CD4-positive, alpha-beta T cell treated with Interleukin-12 subunit alpha and Interleukin-12 subunit beta, for 1 hour (primary cell): ENCODE data around the gene PLD4.
"Not testable (repeated sequence)": the region's sequence is repeated elsewhere in the genome, so short reads cannot be mapped to it uniquely, and the experiment has no call there.

ENCODE experiments used
- DNase-seq: peaks from one replicate; pipeline ENCODE4 v3.0.0-alpha.2; 2020

The PLD4 gene

GRCh38 chr14:104942586-104942985 is 17.9 kb downstream of the PLD4 start:
- no peak for DNase-seq

GRCh38 chr14:104943216-104944015 is 18.7 kb downstream of the PLD4 start:
- not testable (repeated sequence) for DNase-seq

DNA sequence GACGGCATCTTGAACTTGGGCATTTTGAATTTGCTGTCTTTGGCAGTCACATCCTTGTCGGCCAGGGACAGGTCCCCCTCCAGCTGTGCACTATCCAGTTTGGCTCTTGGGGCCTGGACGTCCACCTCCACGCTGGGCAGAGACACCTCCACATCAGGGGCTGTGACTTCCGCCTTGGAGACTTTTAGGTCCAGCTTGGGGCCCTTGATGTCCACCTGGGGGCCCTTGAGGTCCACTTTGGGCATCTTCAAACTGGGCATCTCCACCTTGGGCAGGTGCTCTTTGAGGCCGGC is 19.3 kb downstream of the PLD4 start:
- DNase-seq, result not testable (repeated sequence)

GRCh38 chr14:104944436-104945205 is 19.9 kb downstream of the PLD4 start:
- not testable (repeated sequence) for DNase-seq

DNA sequence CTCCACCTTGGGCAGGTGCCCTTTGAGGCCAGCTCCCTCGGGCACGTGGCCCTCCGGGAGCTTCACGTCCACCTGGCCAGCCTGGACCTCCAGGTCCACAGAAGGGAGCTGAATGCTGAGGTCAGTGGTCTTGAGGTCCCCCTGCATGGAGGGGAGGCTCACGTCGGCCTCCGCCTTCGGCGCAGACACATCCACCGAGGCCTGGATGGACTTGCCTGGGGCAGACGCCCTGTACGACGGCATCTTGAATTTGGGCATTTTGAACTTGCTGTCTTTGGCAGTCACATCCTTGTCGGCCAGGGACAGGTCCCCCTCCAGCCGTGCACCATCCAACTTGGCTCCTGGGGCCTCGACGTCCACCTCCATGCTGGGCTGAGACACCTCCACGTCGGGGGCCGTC is 20.6 kb downstream of the PLD4 start:
- DNase-seq, result not testable (repeated sequence)

DNA sequence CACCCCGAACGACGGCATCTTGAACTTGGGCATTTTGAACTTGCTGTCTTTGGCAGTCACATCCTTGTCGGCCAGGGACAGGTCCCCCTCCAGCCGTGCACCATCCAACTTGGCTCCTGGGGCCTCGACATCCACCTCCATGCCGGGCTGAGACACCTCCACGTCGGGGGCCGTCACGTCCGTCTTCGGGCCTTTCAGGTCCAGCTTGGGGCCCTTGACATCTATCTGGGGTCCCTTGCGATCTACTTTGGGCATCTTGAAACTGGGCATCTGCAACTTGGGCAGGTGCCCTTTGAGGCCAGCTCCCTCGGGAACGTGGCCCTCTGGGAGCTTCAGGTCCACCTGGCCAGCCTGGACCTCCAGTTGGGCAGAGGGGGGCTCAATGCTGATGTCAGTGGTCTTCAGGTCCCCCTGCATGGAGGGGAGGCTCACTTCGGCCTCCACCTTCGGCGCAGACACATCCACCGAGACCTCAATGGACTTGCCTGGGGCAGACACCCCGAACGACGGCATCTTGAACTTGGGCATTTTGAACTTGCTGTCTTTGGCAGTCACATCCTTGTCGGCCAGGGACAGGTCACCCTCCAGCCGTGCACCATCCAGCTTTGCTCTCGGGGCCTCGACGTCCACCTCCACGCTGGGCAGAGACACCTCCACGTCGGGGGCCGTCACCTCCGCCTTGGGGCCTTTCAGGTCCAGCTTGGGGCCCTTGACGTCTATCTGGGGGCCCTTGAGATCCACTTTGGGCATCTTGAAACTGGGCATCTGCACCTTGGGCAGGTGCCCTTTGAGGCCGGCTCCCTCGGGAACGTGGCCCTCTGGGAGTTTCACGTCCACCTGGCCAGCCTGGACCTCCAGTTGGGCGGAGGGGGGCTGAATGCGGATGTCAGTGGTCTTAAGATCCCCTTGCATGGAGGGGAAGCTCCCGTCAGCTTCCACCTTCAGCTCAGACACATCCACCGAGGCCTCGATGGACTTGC is 21.6 kb downstream of the PLD4 start:
- not testable (repeated sequence) for DNase-seq

- not testable (repeated sequence) for DNase-seq
These were observed 22.5 kb downstream of the PLD4 start for GRCh38 chr14:104947201-104947600.

- DNase-seq, result not testable (repeated sequence)
These were observed 23.4 kb downstream of the PLD4 start for GRCh38 chr14:104947881-104948735.

GRCh38 chr14:104948736-104949031 is 24.0 kb downstream of the PLD4 start:
- DNase-seq, result no peak

GRCh38 chr14:104949406-104949955 is 24.8 kb downstream of the PLD4 start:
- DNase-seq, result not testable (repeated sequence)

DNA sequence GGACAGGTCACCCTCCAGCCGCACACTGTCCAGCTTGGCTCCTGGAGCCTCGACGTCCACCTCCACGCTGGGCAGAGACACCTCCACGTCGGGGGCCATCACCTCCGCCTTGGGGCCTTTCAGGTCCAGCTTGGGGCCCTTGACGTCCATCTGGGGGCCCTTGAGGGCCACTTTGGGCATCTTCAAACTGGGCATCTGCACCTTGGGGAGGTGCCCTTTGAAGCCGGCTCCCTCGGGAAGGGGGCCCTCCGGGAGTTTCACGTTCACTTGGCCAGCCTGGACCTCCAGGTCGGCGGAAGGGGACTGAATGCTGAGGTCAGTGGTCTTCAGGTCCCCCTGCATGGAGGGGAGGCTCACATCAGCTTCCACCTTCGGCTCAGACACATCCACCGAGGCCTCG is 25.3 kb downstream of the PLD4 start:
- no peak for DNase-seq

- not testable (repeated sequence) for DNase-seq
These were observed 26.0 kb downstream of the PLD4 start for GRCh38 chr14:104950701-104951100.

- not testable (repeated sequence) for DNase-seq
These were observed 27.4 kb downstream of the PLD4 start for GRCh38 chr14:104951863-104952657.

- DNase-seq, result no peak
These were observed 28.4 kb downstream of the PLD4 start for GRCh38 chr14:104953097-104953496.

DNA sequence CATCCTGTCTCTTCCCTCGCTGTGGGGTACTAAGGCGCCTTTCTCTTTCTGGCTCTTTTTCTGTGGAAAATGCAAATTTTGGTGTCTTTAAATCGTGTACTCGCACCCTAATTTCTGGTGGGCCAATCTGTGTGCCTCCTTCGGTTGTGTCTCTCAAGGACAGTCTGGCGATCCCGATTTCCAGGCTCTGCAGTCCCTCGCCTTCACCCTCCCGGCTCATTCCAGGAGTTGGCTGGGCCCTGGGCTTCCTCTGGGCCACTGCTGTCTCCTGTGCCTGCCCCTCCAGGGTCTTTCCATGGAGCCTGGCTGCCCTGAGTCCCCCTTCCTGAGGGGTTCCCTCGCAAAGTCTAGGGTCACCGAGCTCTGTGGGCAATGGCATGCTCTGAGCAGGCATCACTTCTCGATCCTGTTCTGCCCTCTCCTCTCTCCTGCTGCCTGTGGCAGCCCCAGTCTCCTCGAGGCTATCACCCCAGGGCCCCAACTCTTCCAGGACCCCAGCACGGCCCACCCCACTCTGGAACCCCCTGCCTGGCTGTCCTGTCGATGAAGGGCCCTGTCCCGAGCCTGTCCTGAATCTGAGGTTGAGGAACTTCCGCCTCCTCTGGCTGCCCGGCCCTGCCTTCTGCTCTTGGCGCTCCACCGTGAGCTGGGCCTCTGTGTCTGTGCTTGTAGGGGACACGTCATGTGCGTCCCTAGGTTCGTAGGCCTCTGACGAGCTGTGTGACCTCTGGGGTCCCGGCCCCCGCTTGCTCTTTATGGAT is 29.4 kb downstream of the PLD4 start:
- no peak for DNase-seq

GRCh38 chr14:104954746-104955395 is 30.2 kb downstream of the PLD4 start:
- no peak for DNase-seq

DNA sequence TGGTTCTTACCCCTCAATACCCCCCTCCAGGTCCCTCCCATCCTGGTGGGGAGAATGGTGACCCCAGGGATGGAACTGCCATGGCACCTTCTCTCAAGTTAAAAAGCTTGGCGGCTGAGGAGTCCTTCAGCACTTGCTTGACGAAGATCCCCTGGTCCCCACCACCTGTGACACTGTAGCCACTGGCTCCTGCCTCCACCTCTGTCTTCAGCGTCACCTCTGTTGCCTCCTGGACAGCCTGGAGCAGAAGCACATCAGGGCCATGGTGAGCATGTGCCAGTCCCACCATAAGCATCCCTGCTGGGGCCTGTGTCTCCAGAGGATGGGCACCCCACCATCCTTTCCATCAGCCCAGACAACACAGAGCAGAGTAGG is 30.7 kb downstream of the PLD4 start:
- DNase-seq, result no peak

DNA sequence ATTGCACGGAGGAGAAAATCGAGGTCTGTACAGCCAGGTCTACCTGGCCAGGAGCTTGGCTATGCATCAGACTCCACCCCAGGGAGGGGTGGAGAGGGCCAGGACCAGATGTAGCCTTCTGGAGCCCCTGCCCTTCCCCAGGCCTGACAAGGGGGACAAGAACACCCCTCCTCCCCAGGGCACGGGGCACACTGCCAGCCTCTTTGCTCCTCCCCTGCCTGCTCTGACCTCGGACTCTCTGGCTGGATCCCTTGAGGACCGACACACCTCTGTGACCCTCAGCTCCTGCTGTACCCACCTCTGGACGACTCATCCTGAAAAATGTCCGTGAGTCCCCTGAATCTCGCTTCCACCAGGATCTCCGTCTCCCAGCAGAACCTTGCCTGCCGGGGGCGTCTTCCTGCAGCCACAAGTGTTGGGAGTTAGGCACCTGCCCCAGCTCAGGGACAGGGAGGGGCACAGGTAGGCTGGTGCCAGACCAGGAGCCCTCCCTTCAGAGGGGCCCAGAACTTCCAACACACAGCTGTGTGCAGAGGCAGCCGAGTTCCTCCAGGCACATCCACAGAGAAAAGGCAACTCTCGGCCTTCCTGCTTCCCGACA is 31.7 kb downstream of the PLD4 start:
- no peak for DNase-seq
